HEK293 (cell line): ENCODE measurements around the gene DDX24.

ENCODE experiments used
- CTCF ChIA-PET: fragments of 350-600 bp; formaldehyde crosslinking; extraction: SDS; loops from one replicate; lab custom pipeline; 2021; ENCODE audit warnings: antibody characterized with exemption; lab: Yijun Ruan, JAX
- POLR2A ChIA-PET: fragments of 300-600 bp; formaldehyde crosslinking; extraction: SDS; loops from one replicate; lab custom pipeline; 2020; ENCODE audit warnings: antibody characterized with exemption, inconsistent platforms; lab: Yijun Ruan, JAX
- H3K27ac ChIP-seq: fragments of 200-500 bp; sonication (Bioruptor generic); 2 replicates; pipeline ENCODE4 v1.5.1; 2014; ENCODE audit warnings: low read depth, low read length, control low read depth, inconsistent platforms; ENCODE audit errors: extremely low read depth
- H3K36me3 ChIP-seq, 2 experiments: fragments of 200-500 bp in 1 of 2; sonication (Bioruptor generic) in 1 of 2; 1 replicate in 1 of 2; 2 replicates in 1 of 2; pipeline ENCODE4 v1.5.1; 2014 to 2017; ENCODE audit warnings: inconsistent platforms in 2 of 2, low read length in 2 of 2; ENCODE audit not compliant: control insufficient read depth in 2 of 2, insufficient read depth in 1 of 2
- H3K4me1 ChIP-seq: fragments of 200-500 bp; sonication (Bioruptor generic); 2 replicates; pipeline ENCODE4 v1.5.1; 2014; ENCODE audit warnings: mild to moderate bottlenecking, low read length, inconsistent platforms; ENCODE audit not compliant: control insufficient read depth, insufficient read depth
- H3K4me3 ChIP-seq: 2 replicates; pipeline ENCODE4 v1.5.1; 2011; ENCODE audit warnings: low read depth, mild to moderate bottlenecking, control low read depth, low read length, moderate library complexity
- H3K9me3 ChIP-seq: fragments of 200-500 bp; sonication (Bioruptor generic); 2 replicates; pipeline ENCODE4 v1.5.1; 2014; ENCODE audit warnings: low read depth, low read length, inconsistent platforms; ENCODE audit not compliant: control insufficient read depth, insufficient read depth
- EGR2 ChIP-seq: fragments of 450-650 bp; formaldehyde crosslinking; IDR thresholded peaks from 2 replicates; pipeline ENCODE4 v1.5.1; 2016; ENCODE audit warnings: low read depth, missing biosample characterization, missing genetic modification characterization
- OSR2 ChIP-seq: fragments of 450-650 bp; formaldehyde crosslinking; IDR thresholded peaks from 2 replicates; pipeline ENCODE4 v1.5.1; 2016; ENCODE audit warnings: missing biosample characterization, missing genetic modification characterization
- RBAK ChIP-seq: fragments of 450-650 bp; formaldehyde crosslinking; IDR thresholded peaks from 2 replicates; pipeline ENCODE4 v1.5.1; 2016; ENCODE audit warnings: missing biosample characterization, missing genetic modification characterization
- SALL2 ChIP-seq: fragments of 450-650 bp; formaldehyde crosslinking; IDR thresholded peaks from 2 replicates; pipeline ENCODE4 v1.5.0; 2017; ENCODE audit warnings: missing biosample characterization, mild to moderate bottlenecking, missing genetic modification characterization, borderline replicate concordance
- ZBTB17 ChIP-seq: fragments of 450-650 bp; formaldehyde crosslinking; IDR thresholded peaks from 2 replicates; pipeline ENCODE4 v1.5.1; 2016; ENCODE audit warnings: missing biosample characterization, missing genetic modification characterization
- ZBTB8A ChIP-seq: fragments of 450-650 bp; formaldehyde crosslinking; IDR thresholded peaks from 2 replicates; pipeline ENCODE4 v1.5.1; 2016; ENCODE audit warnings: missing biosample characterization, missing genetic modification characterization
- ZNF132 ChIP-seq: fragments of 450-650 bp; formaldehyde crosslinking; IDR thresholded peaks from 2 replicates; pipeline ENCODE4 v1.5.1; 2017; ENCODE audit warnings: missing biosample characterization, missing genetic modification characterization, borderline replicate concordance
- ZNF221 ChIP-seq: fragments of 450-650 bp; formaldehyde crosslinking; IDR thresholded peaks from 2 replicates; pipeline ENCODE4 v1.5.1; 2017; ENCODE audit warnings: missing biosample characterization, missing genetic modification characterization, borderline replicate concordance
- ZNF324 ChIP-seq: fragments of 450-650 bp; formaldehyde crosslinking; IDR thresholded peaks from 2 replicates; pipeline ENCODE4 v1.5.1; 2016; ENCODE audit warnings: missing biosample characterization, missing genetic modification characterization
- ZNF394 ChIP-seq: fragments of 450-650 bp; formaldehyde crosslinking; IDR thresholded peaks from 2 replicates; pipeline ENCODE4 v1.5.1; 2016; ENCODE audit warnings: missing biosample characterization, missing genetic modification characterization, mild to moderate bottlenecking, moderate library complexity, borderline replicate concordance
- ZNF544 ChIP-seq: fragments of 450-650 bp; formaldehyde crosslinking; IDR thresholded peaks from 2 replicates; pipeline ENCODE4 v1.5.0; 2017; ENCODE audit warnings: missing biosample characterization, missing genetic modification characterization
- ZNF571 ChIP-seq: fragments of 450-650 bp; formaldehyde crosslinking; IDR thresholded peaks from 2 replicates; pipeline ENCODE4 v1.5.0; 2017; ENCODE audit warnings: missing biosample characterization, missing genetic modification characterization
- ZNF707 ChIP-seq: fragments of 450-650 bp; formaldehyde crosslinking; IDR thresholded peaks from 2 replicates; pipeline ENCODE4 v1.5.1; 2016; ENCODE audit warnings: missing biosample characterization, missing genetic modification characterization
- ZSCAN16 ChIP-seq: fragments of 450-650 bp; formaldehyde crosslinking; IDR thresholded peaks from 2 replicates; pipeline ENCODE4 v1.5.1; 2016; ENCODE audit warnings: missing biosample characterization, missing genetic modification characterization
- TF ChIP-seq, protein P1 (sequence below): fragments of 450-650 bp; formaldehyde crosslinking; IDR thresholded peaks from 2 replicates; pipeline ENCODE4 v1.5.1; 2016; ENCODE audit warnings: missing biosample characterization, missing genetic modification characterization
- TF ChIP-seq, protein P2 (sequence below): fragments of 450-650 bp; formaldehyde crosslinking; IDR thresholded peaks from 2 replicates; pipeline ENCODE4 v1.5.1; 2017; ENCODE audit warnings: missing biosample characterization, missing genetic modification characterization
- TF ChIP-seq, protein P3 (sequence below): fragments of 450-650 bp; formaldehyde crosslinking; IDR thresholded peaks from 2 replicates; pipeline ENCODE4 v1.5.1; 2016; ENCODE audit warnings: missing biosample characterization, missing genetic modification characterization, borderline replicate concordance
- TF ChIP-seq, protein P4 (sequence below): fragments of 450-650 bp; formaldehyde crosslinking; IDR thresholded peaks from 2 replicates; pipeline ENCODE4 v1.5.1; 2017; ENCODE audit warnings: missing biosample characterization, mild to moderate bottlenecking, missing genetic modification characterization, moderate library complexity

DDX24 gene

DNA sequence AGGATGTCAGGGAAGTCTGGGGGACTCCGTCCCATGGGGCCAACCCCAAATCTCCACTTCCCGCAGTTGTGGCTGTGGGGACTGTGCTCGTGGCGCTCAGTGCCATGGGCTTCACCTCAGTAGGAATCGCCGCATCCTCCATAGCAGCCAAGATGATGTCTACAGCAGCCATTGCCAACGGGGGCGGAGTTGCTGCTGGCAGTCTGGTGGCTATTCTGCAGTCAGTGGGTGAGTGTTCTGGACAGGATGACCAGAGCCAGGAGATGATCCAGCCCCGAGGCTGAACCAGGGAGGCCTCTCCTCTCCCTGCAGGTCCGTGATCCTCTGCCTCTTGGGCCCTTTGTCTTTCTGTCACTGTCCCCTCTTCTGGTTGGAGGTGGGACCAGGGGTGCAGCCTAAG, 20.7 kb upstream of the DDX24 start:
- H3K9me3 ChIP-seq = no peaks in the 10 kb centered on the region
- ChIA-PET POLR2A (no interaction called here), CTCF (no interaction called here)
- H3K36me3 ChIP-seq = peaks cover 0 to 33% of the 10 kb centered on the region in 2 experiments; a peak in 1 of 3 replicates
- TF ChIP-seq ZSCAN16 (tag by site-specific recombination) (no peak), ZNF324 (tag by site-specific recombination) (no peak), ZBTB8A (tag by site-specific recombination) (no peak), ZBTB17 (no peak), EGR2 (tag by site-specific recombination) (no peak), ZNF394 (no peak), SALL2 (tag by site-specific recombination) (no peak), RBAK (no peak), ZNF707 (no peak), ZNF132 (tag by site-specific recombination) (no peak), ZNF571 (tag by site-specific recombination) (no peak), ZNF544 (tag by site-specific recombination) (no peak), ZNF221 (tag by site-specific recombination) (no peak), OSR2 (tag by site-specific recombination) (no peak)
- TF ChIP-seq, protein P1, sequence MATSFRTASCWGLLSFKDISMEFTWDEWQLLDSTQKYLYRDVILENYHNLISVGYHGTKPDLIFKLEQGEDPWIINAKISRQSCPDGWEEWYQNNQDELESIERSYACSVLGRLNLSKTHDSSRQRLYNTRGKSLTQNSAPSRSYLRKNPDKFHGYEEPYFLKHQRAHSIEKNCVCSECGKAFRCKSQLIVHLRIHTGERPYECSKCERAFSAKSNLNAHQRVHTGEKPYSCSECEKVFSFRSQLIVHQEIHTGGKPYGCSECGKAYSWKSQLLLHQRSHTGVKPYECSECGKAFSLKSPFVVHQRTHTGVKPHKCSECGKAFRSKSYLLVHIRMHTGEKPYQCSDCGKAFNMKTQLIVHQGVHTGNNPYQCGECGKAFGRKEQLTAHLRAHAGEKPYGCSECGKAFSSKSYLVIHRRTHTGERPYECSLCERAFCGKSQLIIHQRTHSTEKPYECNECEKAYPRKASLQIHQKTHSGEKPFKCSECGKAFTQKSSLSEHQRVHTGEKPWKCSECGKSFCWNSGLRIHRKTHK (tag by site-specific recombination) = no peak
- TF ChIP-seq, protein P2, sequence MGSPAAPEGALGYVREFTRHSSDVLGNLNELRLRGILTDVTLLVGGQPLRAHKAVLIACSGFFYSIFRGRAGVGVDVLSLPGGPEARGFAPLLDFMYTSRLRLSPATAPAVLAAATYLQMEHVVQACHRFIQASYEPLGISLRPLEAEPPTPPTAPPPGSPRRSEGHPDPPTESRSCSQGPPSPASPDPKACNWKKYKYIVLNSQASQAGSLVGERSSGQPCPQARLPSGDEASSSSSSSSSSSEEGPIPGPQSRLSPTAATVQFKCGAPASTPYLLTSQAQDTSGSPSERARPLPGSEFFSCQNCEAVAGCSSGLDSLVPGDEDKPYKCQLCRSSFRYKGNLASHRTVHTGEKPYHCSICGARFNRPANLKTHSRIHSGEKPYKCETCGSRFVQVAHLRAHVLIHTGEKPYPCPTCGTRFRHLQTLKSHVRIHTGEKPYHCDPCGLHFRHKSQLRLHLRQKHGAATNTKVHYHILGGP (tag by site-specific recombination) = no peak
- TF ChIP-seq, protein P3, sequence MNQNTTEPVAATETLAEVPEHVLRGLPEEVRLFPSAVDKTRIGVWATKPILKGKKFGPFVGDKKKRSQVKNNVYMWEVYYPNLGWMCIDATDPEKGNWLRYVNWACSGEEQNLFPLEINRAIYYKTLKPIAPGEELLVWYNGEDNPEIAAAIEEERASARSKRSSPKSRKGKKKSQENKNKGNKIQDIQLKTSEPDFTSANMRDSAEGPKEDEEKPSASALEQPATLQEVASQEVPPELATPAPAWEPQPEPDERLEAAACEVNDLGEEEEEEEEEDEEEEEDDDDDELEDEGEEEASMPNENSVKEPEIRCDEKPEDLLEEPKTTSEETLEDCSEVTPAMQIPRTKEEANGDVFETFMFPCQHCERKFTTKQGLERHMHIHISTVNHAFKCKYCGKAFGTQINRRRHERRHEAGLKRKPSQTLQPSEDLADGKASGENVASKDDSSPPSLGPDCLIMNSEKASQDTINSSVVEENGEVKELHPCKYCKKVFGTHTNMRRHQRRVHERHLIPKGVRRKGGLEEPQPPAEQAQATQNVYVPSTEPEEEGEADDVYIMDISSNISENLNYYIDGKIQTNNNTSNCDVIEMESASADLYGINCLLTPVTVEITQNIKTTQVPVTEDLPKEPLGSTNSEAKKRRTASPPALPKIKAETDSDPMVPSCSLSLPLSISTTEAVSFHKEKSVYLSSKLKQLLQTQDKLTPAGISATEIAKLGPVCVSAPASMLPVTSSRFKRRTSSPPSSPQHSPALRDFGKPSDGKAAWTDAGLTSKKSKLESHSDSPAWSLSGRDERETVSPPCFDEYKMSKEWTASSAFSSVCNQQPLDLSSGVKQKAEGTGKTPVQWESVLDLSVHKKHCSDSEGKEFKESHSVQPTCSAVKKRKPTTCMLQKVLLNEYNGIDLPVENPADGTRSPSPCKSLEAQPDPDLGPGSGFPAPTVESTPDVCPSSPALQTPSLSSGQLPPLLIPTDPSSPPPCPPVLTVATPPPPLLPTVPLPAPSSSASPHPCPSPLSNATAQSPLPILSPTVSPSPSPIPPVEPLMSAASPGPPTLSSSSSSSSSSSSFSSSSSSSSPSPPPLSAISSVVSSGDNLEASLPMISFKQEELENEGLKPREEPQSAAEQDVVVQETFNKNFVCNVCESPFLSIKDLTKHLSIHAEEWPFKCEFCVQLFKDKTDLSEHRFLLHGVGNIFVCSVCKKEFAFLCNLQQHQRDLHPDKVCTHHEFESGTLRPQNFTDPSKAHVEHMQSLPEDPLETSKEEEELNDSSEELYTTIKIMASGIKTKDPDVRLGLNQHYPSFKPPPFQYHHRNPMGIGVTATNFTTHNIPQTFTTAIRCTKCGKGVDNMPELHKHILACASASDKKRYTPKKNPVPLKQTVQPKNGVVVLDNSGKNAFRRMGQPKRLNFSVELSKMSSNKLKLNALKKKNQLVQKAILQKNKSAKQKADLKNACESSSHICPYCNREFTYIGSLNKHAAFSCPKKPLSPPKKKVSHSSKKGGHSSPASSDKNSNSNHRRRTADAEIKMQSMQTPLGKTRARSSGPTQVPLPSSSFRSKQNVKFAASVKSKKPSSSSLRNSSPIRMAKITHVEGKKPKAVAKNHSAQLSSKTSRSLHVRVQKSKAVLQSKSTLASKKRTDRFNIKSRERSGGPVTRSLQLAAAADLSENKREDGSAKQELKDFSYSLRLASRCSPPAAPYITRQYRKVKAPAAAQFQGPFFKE (tag by site-specific recombination) = no peak
- TF ChIP-seq, protein P4, sequence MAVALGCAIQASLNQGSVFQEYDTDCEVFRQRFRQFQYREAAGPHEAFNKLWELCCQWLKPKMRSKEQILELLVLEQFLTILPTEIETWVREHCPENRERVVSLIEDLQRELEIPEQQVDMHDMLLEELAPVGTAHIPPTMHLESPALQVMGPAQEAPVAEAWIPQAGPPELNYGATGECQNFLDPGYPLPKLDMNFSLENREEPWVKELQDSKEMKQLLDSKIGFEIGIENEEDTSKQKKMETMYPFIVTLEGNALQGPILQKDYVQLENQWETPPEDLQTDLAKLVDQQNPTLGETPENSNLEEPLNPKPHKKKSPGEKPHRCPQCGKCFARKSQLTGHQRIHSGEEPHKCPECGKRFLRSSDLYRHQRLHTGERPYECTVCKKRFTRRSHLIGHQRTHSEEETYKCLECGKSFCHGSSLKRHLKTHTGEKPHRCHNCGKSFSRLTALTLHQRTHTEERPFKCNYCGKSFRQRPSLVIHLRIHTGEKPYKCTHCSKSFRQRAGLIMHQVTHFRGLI (tag by site-specific recombination) = no peak
- H3K4me1 ChIP-seq = no peaks in the 10 kb centered on the region
- H3K4me3 ChIP-seq = no peak overlapping the region
- no peak overlapping the region for H3K27ac ChIP-seq
